Esophagus muscularis mucosa (tissue), 4 donors: ENCODE data around the gene TMEM94.

Source experiments
- EP300 ChIP-seq: sonication (generic); formaldehyde crosslinking; IDR thresholded peaks from one replicate; pipeline ENCODE4 v1.6.1; 2017; ENCODE audit warnings: antibody characterized with exemption
- POLR2A ChIP-seq: fragments of 450-650 bp; IDR thresholded peaks from one replicate; pipeline ENCODE4 v1.6.1; 2017; ENCODE audit warnings: antibody characterized with exemption, moderate library complexity, mild to moderate bottlenecking, low read depth
- POLR2AphosphoS5 ChIP-seq, 2 donors: sonication (generic); formaldehyde crosslinking; IDR thresholded peaks; one replicate each; pipeline ENCODE4 v1.6.1; 2017; ENCODE audit warnings: antibody characterized with exemption in 2 of 2
- TF ChIP-seq, protein P1 (sequence below), 3 experiments: fragments of 200-600 bp in 2 of 3; fragments of 450-650 bp in 1 of 3; sonication (generic) in 2 of 3; IDR thresholded peaks; one replicate each; pipeline ENCODE4 v1.5.1; 2017 to 2019; ENCODE audit warnings: antibody characterized with exemption in 3 of 3, mild to moderate bottlenecking in 2 of 3, moderate library complexity in 1 of 3

DNA sequence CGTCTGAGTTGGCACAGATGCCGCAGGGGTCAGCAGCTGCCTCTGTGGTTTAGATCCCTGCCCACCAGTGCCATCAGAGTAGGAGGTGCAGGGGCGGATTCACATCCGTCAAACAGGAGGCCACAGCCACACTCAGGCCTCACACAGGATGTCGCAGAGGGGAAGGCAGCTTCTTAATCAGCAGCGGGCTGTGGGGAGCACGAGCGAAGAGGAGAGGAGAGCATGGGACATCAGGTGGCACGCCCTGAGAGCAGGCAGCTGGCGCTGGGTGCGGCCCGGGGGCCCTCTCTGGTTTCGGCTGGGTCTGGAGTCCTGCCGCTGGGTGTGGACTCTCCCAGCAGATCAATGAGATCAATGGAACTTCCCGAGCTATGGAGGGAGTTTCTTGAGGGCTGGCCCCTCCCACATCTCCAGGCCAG, 78.7 kb downstream of the TMEM94 start:
- no peak for TF ChIP-seq POLR2A
- TF ChIP-seq, protein P1, sequence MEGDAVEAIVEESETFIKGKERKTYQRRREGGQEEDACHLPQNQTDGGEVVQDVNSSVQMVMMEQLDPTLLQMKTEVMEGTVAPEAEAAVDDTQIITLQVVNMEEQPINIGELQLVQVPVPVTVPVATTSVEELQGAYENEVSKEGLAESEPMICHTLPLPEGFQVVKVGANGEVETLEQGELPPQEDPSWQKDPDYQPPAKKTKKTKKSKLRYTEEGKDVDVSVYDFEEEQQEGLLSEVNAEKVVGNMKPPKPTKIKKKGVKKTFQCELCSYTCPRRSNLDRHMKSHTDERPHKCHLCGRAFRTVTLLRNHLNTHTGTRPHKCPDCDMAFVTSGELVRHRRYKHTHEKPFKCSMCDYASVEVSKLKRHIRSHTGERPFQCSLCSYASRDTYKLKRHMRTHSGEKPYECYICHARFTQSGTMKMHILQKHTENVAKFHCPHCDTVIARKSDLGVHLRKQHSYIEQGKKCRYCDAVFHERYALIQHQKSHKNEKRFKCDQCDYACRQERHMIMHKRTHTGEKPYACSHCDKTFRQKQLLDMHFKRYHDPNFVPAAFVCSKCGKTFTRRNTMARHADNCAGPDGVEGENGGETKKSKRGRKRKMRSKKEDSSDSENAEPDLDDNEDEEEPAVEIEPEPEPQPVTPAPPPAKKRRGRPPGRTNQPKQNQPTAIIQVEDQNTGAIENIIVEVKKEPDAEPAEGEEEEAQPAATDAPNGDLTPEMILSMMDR (IDR thresholded peaks at IDR 0.05), result no peak
- TF ChIP-seq POLR2AphosphoS5 (IDR thresholded peaks at IDR 0.05), result no peak
- TF ChIP-seq EP300, result no peak
